ENCODE measurements around the gene POMGNT2.
"Not testable (repeated sequence)": the region's sequence is repeated elsewhere in the genome, so short reads cannot be mapped to it uniquely, and the experiment has no call there.

DNA sequence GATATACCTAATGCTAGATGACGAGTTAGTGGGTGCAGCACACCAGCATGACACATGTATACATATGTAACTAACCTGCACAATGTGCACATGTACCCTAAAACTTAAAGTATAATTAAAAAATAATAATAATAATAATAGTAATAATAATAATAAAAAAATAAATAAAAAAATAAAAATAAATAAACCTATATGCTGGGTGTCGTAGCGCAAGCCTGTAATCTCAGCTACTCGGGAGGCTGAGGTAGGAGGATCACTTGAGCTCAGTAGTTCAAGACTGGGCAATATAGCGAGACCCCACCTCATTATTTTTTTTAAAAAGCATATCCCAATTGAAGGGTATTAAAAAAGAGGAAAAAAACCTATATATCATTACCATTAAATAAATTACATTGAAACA is 35.2 kb downstream of the POMGNT2 start:
- TF ChIP-seq, protein P1, sequence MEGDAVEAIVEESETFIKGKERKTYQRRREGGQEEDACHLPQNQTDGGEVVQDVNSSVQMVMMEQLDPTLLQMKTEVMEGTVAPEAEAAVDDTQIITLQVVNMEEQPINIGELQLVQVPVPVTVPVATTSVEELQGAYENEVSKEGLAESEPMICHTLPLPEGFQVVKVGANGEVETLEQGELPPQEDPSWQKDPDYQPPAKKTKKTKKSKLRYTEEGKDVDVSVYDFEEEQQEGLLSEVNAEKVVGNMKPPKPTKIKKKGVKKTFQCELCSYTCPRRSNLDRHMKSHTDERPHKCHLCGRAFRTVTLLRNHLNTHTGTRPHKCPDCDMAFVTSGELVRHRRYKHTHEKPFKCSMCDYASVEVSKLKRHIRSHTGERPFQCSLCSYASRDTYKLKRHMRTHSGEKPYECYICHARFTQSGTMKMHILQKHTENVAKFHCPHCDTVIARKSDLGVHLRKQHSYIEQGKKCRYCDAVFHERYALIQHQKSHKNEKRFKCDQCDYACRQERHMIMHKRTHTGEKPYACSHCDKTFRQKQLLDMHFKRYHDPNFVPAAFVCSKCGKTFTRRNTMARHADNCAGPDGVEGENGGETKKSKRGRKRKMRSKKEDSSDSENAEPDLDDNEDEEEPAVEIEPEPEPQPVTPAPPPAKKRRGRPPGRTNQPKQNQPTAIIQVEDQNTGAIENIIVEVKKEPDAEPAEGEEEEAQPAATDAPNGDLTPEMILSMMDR (IDR thresholded peaks at IDR 0.05), result not testable (repeated sequence)
- TF ChIP-seq FOXM1 (IDR thresholded peaks at IDR 0.05; ENCODE audit: low read depth); POLR2AphosphoS5 (IDR thresholded peaks at IDR 0.05; ENCODE audit: low read depth, low read length): not testable (repeated sequence)
- TF ChIP-seq, protein P2, sequence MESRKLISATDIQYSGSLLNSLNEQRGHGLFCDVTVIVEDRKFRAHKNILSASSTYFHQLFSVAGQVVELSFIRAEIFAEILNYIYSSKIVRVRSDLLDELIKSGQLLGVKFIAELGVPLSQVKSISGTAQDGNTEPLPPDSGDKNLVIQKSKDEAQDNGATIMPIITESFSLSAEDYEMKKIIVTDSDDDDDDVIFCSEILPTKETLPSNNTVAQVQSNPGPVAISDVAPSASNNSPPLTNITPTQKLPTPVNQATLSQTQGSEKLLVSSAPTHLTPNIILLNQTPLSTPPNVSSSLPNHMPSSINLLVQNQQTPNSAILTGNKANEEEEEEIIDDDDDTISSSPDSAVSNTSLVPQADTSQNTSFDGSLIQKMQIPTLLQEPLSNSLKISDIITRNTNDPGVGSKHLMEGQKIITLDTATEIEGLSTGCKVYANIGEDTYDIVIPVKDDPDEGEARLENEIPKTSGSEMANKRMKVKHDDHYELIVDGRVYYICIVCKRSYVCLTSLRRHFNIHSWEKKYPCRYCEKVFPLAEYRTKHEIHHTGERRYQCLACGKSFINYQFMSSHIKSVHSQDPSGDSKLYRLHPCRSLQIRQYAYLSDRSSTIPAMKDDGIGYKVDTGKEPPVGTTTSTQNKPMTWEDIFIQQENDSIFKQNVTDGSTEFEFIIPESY (IDR thresholded peaks at IDR 0.05; ENCODE audit: borderline replicate concordance, low read depth), result not testable (repeated sequence)
- TF ChIP-seq, protein P3, sequence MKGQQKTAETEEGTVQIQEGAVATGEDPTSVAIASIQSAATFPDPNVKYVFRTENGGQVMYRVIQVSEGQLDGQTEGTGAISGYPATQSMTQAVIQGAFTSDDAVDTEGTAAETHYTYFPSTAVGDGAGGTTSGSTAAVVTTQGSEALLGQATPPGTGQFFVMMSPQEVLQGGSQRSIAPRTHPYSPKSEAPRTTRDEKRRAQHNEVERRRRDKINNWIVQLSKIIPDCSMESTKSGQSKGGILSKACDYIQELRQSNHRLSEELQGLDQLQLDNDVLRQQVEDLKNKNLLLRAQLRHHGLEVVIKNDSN (IDR thresholded peaks at IDR 0.05; ENCODE audit: borderline replicate concordance, low read depth), result not testable (repeated sequence)
- TF ChIP-seq, protein P4, sequence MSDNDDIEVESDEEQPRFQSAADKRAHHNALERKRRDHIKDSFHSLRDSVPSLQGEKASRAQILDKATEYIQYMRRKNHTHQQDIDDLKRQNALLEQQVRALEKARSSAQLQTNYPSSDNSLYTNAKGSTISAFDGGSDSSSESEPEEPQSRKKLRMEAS (IDR thresholded peaks at IDR 0.05; ENCODE audit: low read depth), result not testable (repeated sequence)
